Measurements from ENCODE around the gene SERTAD2.

Gene SERTAD2

DNA sequence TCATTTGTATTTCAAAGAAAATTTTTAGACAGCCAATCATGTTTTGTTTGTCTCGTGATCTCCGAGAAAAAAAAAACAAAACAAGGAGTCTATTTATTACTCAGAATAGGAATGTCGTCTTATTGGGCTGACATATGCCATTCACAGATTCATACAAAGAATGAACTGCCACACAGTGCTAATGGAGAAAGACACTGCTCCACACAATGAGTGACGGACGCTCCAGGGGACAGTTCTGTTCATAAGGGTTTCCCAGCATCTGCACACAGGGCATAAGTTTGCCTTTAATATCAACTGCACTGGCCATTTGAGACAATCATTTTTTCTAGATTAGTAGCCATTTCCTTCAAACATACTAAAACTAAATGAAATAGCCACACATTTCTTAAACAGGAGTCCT is 3.4 kb downstream of the SERTAD2 start:
- H3K4me3 ChIP-seq (ENCODE audit: low read depth, low read length) = no peak overlapping the region
- TF ChIP-seq, protein P1, sequence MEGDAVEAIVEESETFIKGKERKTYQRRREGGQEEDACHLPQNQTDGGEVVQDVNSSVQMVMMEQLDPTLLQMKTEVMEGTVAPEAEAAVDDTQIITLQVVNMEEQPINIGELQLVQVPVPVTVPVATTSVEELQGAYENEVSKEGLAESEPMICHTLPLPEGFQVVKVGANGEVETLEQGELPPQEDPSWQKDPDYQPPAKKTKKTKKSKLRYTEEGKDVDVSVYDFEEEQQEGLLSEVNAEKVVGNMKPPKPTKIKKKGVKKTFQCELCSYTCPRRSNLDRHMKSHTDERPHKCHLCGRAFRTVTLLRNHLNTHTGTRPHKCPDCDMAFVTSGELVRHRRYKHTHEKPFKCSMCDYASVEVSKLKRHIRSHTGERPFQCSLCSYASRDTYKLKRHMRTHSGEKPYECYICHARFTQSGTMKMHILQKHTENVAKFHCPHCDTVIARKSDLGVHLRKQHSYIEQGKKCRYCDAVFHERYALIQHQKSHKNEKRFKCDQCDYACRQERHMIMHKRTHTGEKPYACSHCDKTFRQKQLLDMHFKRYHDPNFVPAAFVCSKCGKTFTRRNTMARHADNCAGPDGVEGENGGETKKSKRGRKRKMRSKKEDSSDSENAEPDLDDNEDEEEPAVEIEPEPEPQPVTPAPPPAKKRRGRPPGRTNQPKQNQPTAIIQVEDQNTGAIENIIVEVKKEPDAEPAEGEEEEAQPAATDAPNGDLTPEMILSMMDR (IDR thresholded peaks at IDR 0.05; ENCODE audit: insufficient read depth, low read depth, low read length, missing control alignments) = no peak
- no peak for DNase-seq (ENCODE audit: low read depth)

DNA sequence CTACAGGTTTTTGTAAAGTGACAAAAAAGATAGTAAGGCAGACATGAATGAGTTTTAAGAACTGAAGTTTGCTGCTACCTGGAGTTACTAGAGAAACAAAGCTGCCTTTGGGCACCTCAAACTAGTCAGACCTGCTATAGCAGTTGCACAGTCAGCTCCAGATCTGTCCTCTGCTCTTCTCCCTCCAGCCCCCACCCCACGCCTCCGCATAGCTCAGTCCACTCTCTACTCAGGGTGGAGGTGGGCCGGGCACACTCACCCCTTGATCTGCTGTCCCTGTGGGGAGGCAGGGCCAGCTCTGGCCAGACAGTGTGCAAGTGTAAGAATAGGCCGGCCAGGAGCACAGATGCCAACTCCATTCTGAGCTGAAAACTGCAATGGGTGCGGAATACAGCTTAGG is 4.1 kb downstream of the SERTAD2 start:
- no peak for DNase-seq (ENCODE audit: low read depth)
- no peak overlapping the region for H3K4me3 ChIP-seq (ENCODE audit: low read depth, low read length)
- TF ChIP-seq, protein P1 (IDR thresholded peaks at IDR 0.05; ENCODE audit: insufficient read depth, low read depth, low read length, missing control alignments) = no peak

DNA sequence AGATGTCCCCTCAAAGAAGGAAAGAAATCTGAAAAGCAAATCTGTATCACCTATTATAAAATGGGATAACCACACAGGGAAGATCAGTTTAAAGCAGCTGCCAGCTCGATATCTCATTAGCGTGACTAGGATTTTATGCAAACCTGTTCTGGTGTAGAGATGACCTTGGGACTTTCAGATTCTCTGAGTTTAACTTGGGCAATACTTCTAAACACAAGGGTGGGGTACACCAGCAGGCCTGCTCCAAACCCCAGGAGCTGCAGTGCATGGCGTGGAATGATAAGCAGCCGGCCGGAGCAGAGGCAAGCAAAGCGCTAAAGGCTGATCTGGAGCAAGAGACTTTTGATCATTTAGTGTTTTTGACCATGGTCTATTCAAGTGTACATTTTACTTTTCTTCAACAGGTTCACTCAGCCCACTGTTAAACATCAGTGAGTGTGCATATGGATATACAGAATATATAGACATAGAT is 4.7 kb downstream of the SERTAD2 start:
- H3K4me3 ChIP-seq (ENCODE audit: low read depth, low read length) = no peak overlapping the region
- TF ChIP-seq, protein P1 (IDR thresholded peaks at IDR 0.05; ENCODE audit: insufficient read depth, low read depth, low read length, missing control alignments) = no peak
- DNase-seq (ENCODE audit: low read depth) = no peak

DNA sequence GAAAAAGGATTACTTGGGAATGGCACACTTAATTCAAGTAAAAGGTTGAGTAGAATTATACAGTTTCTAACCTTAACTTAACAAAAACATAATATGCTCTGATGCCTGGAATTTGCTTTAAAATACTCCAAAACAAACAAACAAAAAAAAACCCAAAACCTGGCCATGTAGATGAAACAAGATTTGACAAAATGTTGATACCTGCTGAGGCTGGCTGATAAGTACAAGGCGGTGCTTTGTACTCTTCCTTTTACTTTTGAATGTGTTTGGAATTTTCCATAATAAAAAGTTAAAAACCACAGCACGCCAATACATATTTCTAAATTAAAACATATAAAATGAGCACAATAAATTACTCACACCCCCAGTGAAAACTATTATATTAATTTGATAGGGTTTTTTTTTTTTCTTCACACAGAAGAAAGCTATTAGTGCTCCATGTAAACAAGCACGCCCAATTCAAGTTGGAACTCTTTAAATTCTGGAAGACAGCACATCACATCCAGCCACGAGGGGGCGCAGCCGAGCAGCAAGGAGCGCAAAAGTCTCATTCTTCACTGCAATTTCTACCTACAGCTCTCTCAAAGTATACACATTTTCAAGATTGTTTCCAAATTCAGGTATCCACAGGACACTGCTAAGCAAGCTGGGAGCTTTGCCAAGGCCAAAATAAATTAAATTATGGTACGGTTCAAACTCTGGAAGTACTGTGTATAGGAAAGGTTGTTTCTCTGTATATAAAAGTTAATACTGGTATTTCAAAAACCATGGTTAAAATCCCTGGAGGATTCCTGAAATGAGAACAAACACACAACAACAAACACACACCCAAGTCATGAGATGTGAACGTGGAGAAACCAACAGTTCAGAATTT is 7.5 kb downstream of the SERTAD2 start:
- peak overlapping the region; percentile 70 for H3K4me3 ChIP-seq (ENCODE audit: low read depth, low read length)
- DNase-seq (ENCODE audit: low read depth) = peak; percentile 85
- TF ChIP-seq, protein P1 (IDR thresholded peaks at IDR 0.05; ENCODE audit: insufficient read depth, low read depth, low read length, missing control alignments) = peak; percentile 92

DNA sequence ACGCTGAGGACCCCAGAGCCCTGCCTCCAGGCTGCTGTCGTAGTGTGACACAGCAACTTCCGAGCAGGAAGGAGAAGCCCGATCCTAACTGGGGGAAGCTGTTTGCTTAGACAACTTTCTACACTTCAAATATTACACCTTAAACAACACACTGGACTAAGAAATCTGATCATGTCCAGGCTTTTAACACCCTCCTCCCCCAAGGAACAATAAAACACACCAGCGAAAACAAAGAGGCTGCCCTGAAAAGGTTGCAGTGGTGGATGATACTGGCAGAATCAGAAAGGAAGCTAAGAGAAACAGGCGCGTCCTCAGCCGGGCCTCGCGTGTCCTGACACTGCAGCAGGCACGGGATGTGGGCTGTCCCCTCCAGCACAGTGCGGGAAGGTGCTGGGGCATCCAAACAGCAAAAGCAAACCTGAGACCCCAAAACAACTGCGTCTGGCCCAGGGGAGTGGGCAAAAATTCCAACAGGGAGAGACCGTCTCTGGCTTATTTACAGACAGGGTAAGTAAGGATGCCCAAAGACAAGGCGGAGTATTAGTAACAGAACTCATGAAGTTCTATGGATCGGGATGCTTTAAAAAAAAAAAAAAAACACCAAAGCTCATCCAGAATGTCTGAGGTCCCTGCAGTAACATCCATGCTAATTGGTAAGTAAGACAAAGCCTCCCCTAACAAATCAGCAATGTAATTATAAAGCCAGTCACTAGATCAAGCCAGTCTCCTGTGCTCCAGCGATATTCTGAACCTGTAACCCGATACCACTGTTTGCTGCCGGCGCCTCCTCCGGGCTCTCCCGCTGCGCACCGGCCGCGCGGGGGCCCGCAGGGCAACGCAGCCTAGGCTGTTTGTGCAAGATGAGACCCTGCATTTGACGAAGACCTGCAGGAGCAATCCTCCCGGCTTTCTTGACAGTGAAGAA is 9.0 kb downstream of the SERTAD2 start:
- H3K4me3 ChIP-seq (ENCODE audit: low read depth, low read length) = peak overlapping the region; percentile 70
- TF ChIP-seq, protein P1 (IDR thresholded peaks at IDR 0.05; ENCODE audit: insufficient read depth, low read depth, low read length, missing control alignments) = peak; percentile 21
- peak; percentile 89 for DNase-seq (ENCODE audit: low read depth)

DNA sequence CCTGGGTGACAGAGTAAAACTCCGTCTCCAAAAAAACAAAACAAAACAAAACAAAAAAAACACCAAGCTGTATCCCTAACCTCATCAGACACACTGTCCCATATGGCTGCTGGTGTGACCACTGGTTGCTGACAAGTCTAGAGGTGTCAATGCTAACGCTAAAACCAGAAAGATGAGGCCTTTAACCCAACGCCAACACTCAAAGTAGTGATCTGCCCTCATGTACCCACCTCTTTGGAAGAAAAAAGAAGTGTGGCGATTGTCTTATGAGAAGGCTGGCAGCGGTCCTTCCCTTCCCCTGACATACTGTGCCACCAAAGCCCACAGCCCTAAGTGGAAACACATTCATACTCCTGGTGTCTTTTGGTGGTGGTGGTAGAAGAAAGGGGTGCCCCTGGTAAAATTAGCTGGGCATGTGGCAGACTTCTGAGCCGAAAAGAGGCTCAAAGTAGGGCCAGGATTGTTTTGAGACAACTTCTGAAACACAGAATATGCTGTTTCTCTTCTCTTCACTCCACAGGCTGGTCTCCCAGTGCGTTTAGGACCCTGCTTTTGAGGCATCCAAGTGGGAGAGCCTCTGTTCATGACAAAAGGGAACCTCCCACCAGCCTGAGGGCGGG is 9.8 kb downstream of the SERTAD2 start:
- H3K4me3 ChIP-seq (ENCODE audit: low read depth, low read length) = peak overlapping the region; percentile 70
- TF ChIP-seq, protein P1 (IDR thresholded peaks at IDR 0.05; ENCODE audit: insufficient read depth, low read depth, low read length, missing control alignments) = no peak
- DNase-seq (ENCODE audit: low read depth) = peak; percentile 40

All from GM12865 (cell line).